Activated CD4-positive, alpha-beta T cell treated with anti-CD3 and anti-CD28 coated beads, Interleukin-2, amount 50 U/mL, for 4 hours (primary cell): Measurements from ENCODE around the gene NRP1.
"Not testable (repeated sequence)": the region's sequence is repeated elsewhere in the genome, so short reads cannot be mapped to it uniquely, and the experiment has no call there.

ENCODE experiments used
- DNase-seq, 2 experiments: peaks; one replicate each; pipeline ENCODE4 v3.0.0-alpha.2; 2020

NRP1 gene

DNA sequence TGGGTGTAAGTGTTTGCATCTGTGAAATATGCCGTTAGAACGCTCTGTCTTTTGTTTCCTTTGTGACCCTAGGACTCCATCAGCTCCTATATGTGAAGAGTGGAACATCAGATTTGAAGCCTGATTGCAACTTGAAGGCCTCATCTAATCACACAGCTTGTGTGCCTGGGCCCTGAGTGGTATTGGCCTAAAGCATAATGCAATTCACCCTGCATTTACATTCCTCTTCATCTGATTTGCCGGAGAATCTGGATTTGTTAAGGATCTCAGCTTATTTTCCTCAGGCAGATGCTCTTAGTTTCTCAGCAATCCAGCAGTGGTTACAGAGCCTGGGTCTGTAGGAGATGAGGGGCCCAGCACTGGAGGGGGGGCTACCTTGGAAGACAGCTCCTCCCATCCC is 193.2 kb downstream of the NRP1 start:
- DNase-seq: no peak

DNA sequence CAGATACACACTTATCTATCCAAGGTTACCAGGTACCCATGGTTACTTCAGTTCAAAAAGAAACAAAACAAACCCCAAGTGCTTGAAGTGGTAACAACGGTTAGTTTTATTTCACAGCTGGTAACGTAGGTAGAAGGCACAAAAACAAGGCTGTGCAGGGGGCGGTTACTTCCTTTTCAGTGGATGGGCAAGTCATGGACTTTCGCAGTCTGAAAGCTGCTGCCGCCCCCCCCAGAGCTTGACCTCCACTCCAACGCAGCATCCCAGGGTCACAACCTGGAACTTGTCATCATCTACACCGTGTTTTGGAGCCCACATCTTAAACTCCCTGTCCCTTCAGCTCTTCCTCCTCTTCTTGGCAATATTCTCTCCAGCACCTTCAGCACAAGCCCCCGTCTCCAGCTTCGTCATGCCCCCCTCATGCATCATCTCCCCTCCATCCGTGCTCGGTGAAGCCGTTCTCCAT is 195.3 kb downstream of the NRP1 start:
- DNase-seq: peak; percentile 48 to 53

DNA sequence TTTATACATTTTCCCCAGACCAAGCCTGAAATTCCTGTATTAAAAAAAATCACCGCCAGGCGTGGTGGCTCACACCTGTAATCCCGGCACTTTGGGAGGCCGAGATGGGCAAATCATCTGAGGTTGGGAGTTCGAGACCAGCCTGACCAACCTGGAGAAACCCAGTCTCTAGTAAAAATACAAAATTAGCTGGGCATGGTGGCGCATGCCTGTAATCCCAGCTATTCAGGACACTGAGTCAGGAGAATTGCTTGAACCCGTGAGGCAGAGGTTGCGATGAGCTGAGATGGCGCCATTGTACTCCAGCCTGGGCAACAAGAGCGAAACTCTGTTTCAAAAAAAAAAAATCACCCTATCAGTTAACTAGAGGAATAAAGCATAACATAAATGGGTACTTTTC is 195.8 kb downstream of the NRP1 start:
- DNase-seq: not testable (repeated sequence)

DNA sequence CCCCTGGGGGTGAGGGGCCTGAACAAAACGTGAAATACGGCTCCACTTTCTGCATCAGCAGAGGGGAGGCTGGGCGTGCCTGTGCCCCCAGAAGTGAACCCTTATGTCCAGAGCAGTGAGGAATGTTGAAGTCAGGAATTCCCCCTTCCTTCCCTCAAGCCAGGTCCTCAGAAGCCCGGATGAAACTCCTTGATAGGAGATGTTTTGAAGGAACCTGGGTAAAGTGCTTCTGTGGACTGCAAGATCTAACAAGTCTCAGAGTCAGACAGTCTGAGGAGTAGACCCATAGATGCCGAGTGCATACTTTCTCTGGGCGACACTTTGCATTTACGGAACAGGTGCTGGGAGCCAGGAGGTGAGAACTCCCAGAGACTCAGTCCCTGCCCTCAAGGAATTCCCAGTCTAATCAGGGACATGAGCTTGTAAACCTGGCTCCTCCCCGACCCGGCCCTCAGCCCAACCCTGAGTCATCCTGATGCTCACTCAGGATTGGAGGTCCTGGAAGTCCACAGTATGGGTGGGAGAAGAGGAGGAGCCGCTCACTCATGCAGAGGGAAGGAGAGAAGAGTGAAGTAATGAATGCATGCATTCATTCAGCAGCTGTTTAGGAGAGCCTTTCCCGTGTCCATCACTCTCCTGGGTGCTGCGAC is 197.0 kb downstream of the NRP1 start:
- no peak for DNase-seq

DNA sequence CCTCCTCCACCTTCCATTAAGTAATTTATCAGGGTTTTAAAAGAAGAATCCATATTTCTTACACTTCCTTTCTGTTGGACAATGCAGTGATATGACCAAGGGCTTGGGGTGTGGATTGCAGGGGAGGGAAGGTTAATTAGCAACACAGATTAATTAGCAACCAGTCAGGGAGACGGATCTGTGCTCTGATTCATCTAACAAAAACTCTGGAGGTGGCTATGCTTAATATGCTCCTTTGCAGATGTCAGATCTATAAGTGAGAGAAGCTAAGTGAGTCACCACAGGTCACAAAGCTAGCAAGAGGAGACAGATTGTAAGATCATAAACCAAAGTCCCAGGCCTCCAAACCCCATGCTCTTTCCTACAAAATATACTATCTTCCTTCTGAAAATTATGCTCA is 197.7 kb downstream of the NRP1 start:
- no peak for DNase-seq

DNA sequence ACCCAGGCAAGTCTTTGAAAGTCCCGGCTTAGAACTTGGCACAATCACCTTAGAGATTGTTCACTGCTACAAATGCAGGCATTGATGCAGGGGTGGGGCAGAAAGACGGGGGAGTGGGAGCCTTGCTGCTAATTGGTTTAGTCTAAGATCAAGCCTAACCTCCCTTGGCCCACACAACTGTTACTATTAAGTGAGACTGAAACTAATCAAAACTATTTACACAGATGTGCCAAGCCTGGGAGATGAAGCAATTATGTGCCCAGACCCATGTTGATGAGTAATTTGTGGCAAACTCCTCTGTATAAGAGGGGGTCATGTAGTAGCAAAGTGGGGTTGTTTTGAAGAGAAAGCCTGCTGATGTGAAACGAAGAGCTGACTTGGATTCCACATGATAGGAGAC is 198.2 kb downstream of the NRP1 start:
- no peak for DNase-seq

DNA sequence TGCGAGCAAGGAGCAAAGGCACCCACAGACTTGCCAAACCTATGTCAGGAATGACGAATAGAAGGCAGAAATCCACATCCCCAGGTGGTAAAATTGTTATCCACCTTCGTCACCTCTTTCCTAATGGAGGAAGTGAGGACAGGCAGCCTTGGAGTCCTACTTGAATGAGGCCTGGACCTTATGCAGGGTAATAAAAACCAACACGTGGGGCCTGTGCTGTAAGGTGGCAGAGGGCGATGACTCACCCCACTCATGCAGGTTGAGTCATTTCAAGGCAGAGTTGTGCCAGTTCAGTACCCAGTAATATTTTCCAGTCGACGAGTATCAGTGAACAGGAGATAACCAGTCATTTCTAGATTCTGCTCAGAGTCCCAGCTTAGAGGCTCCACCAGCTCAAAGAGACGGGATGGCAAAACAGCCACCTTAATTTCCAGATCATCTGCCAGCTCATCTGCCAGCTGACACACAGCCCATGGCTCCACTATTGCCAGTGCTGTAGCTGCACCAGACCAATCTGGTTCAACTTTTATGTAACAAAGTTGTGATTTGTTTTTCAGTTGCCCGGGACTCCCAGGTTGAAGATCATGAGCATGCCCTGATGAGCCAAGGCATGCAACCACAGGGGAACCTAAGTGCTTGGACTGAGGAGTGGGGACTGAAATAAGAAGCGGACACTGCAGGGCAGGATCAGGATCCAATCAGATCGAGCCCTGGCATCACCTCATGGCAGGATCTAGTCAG is 200.3 kb downstream of the NRP1 start:
- peak; percentile 69 to 79 for DNase-seq

DNA sequence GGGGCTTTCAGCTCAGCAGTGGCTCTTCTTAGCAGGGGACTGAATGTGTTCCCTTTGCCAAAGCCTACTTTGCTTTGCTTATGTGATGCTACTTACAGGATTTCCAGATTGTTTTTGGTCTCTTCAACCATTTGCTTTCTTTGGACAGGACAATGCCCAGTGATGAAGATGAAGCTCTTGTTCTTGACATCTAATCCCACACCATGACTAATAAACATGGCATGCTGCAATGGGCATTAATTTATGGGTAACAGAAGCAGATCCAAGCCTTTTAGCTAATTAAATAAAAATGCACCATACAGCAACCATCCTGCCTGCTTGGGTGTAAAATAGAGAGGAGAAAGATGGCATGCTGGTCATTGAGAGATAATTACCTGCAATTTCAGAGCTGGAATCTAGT is 200.9 kb downstream of the NRP1 start:
- no peak for DNase-seq

DNA sequence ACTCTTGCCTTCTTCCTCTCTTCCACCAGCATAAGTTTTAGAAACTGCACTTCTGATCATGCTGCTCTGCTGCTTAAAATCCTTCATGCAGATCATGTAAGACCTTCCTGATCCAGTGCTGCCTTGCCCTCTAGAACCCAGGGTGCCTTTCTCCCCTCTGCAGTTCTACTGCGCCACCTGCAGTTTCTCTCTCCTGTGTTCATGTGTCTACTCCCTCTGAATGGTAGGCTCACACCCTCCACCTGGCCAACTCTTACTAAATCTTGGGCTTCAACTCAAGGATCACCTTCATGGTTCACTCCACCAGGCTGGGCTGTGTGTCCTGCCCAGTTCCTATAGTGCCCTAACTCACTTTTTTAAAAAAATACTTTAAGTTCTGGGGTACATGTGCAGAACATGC is 201.8 kb downstream of the NRP1 start:
- DNase-seq: peak; percentile 45 to 46

DNA sequence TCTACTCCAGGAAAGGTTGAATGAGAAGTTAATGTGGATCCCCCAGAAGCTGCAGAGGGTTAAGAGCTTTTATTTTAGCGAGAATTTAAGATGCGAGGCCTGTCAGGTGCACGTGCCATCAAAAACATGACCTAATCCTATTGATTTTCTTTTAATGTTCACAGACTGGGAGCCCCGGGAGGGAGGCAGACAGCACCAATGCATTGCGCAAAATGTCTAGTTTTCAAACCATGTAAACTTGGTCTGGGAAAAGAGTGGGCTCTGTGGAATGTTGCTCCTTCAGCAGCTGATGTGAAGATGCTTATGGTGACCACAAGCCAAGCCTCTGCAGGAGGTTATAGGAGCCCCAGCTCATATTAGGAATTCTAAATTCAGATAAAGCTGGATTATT is 204.5 kb downstream of the NRP1 start:
- no peak for DNase-seq

DNA sequence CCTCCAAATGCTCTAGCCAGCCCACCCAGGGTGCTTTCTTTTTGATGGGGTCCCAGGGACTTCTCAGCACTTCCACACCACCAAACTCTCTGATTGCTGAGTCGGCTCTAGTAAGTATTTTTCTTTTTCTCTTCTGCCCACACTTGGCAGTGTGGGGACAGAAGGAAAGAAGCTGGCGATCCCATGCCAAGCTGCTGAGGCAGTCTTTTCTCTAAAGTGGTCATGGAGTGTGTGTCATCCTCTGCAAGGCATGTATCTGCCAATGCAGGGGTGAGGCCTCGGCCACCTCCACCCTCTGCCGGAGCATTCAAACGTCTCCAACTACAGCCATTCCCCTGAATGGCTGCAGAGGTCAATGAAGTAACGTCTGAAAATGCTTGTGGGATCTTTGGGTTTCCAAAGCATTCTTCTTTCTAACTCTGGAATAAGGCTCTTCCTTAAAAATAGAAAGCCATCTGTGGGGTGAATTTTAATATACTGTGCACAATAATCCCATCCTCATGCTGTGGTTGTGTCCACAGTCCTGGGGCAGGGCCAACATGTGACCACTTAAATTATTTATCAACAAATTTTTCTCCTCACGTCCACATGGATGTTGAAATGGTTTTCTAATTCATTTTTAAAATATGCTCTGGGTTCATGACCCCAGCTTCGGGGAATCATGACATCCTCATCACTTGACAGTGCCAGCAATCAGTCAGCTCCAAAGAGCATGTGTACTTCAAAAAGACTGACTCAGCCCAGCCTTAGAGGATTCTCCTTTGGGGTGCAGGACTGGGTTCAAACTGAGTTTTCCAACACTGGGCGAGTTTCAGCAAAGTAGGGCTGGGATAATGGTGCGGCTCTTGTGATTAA is 205.1 kb downstream of the NRP1 start:
- DNase-seq: no peak

DNA sequence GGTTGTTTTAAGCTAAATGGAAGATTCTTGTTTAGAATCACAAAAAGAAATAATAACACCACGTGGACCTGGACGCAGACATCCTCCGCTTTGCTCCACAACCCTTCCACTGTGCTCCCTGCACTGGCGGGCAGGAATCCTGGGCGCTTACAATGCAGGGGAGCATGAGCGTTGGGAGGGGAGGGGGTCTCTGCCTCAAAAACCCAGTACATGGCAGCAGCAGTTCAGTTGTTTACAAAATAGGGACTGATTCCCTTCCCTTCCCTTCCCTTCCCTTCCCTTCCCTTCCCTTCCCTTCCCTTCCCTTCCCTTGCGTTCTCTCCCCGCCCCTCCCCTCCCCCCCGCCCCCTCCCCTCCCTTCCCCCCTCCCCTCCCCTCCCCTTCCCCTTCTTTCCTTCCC is 206.8 kb downstream of the NRP1 start:
- no peak for DNase-seq
